ENCODE results near the gene GPR153.
"Not testable (repeated sequence)": the region's sequence is repeated elsewhere in the genome, so short reads cannot be mapped to it uniquely, and the experiment has no call there.

Gene GPR153

DNA sequence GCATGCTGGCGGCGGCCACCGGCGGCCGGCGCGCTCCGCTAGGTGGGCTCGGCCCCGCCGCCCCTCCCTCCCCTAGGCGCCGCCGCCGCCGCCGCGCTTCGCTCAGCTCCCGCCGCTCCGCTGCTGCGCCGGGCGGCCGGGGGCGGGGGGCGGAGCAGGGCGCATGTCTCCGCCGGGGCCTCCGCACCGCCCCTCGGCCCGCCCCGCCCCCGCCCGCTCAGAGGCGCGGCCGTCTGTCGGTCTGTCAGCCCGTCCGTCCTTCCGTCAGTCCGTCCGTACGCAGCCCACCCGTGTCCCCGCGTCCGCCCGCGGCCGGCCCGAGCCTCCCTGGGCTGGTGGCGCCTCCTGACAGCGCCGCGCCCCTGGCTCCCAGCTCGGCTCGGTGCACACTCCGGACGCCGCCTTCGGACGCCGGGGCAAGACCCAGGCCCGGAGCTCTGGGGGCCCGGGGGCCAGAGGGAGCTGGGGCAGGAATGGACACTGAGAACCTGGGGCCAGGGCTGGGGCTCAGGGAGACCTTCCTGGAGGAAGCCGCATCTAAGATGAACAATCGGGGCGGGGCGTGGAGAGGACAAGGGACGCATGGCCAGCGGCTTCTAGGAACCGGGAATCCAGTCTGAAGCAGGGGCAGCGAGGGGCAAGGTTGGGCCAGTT lies at the start of gene GPR153:
Gene GPR153, minus strand, starts transcription at position 138 of the 654 bp plus-strand sequence. CDS start 6,193 bp downstream, outside the sequence.
- no peak for DNase-seq

DNA sequence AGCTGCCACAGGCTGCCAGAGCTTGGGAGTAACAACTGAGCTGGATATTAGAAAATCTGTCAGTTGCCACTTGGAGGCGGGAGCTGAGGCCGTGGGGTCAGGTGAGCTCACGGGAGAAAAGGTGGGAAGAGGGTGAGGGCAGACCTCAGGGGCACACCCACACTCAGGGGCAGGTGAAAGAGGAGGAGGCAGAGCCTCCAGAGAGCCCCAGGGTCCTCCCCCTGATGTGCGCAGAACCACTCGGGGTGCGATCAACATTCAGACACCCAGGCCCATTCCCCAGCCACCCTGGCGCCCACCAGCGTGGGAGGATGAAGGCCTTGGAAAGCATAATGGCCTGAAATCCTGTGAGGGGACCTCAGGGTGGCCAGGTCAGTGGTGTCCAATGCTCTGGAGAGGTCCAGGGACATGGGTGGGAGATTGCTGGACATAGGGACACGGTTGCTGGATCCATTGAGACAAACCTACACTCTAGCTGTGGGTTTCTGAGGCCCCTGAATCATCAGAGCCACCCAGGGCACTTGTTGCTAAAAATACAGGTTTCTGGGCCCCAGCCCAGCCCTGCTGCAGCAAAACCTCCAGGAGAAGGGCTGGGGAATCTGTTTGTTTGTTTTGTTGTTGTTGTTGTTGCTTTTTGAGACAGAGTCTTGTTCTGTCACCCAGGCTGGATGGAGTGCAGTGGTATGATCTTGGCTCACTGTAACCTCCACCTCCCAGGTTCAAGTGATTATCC lies 49.4 kb upstream of the GPR153 start:
- no peak for DNase-seq

DNA sequence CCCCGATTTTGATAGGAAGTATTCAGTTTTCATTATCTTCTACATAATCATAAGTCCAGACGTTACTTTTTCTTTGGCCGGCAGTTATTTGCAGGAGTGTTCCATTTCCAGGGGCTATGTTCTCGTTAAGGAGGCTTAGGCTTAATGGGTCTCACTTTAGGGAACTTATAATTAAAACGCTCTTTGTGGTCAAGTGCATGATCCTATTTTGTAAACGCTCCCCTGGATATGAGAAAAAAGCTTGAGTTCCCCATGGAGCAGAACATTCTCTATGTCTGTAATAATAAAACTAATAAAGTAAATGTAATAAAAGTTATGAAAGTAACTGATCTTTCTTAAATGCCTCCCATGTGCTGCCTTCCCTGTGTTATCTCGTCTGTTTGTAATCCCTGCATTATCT lies 48.7 kb upstream of the GPR153 start:
- DNase-seq: no peak

DNA sequence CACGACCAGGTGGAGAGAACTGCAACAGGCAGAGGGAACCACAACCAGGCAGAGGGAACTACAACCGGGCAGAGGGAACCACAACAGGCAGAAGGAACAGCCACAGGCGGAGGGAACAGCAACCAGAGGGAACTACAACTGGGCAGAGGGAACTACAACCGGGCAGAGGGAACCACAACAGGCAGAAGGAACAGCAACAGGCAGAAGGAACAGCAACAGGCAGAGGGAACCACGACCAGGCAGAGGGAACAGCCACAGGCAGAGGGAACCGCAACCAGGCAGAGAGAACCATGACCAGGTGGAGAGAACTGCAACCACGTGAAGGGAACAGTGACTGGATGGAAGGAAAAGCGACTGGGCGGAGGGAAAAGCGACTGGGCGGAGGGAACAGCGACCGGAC lies 47.6 kb upstream of the GPR153 start:
- DNase-seq: no peak

DNA sequence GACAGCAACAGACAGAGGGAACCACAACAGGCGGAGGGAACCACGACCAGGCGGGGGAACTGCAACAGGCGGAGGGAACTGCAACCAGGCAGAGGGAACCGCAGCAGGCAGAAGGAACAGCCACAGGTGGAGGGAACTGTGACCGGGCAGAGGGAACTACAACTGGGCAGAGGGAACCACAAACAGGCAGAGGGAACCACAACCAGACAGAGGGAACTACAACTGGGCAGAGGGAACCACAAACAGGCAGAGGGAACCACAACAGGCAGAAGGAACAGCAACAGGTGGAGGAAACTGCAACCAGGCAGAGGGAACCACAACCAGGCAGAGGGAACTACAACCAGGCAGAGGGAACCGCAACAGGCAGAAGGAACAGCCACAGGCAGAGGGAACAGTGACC lies 46.8 kb upstream of the GPR153 start:
- DNase-seq: not testable (repeated sequence)

DNA sequence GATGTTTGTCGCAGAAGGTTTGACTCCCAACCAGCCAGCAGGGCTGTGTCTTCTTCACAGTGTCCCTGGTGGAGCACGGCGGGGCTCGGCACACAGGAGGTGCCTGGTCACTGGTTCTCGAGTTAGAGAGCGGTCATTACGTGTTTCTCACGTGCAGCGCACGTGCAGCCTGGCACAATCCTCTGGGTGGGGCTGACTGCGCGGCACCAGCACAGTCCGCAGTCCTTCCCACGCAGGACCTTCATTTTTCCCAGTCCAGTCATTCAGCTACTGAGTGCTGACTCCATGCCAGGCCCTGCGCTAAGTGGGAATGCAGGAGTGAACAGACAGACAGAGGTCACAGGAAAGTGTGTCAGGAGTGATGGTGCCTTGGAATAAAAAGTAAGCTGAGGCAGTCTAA lies 46.2 kb upstream of the GPR153 start:
- DNase-seq: no peak

DNA sequence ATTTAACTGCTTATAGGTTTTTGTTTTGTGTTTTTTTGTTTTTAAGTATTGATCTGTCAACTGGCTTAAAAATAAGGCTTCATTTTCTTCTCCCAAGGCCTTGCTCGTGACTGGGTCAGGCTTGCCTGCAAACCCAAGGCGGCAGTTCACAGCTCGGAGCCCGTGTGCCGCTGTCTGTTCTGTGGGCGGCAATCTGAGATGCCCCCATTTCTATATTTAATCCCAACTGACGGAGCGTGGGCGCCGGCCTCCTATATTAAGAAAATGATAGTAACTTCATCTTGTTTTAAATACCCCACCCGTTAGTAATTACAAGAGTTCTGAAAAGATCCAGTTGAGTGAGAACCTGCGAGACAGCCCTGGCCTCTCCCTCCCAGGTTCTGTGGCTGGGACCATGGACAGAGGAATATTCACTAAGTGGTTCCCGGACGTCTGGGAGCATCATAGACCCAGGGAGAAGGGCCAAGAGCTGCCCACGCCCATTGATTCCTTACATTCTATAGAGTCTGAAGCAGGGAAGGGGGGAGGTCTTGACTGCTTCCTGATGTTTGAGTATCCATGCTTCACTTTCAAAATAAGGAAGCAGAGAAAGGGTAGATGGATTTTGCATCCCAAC lies 42.6 kb upstream of the GPR153 start:
- no peak for DNase-seq

DNA sequence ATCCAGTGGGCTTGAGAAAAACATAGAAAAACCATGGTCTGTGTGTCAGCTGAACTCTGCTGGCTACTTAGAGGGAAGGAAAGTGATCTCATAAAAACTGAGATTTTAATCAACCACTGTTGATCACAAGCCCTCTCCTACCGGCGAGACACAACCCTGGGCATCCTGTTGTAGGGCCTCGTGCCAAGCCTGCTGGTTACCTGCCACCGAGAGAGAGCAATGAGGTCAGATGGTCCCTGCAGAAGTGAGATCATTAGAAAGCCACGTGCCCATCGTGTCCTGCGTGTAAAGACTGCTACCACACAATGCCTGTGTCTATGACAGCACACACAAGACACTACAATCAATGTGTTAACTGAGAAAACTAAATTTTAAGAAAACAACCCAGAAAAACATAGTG lies 41.7 kb upstream of the GPR153 start:
- DNase-seq: no peak

DNA sequence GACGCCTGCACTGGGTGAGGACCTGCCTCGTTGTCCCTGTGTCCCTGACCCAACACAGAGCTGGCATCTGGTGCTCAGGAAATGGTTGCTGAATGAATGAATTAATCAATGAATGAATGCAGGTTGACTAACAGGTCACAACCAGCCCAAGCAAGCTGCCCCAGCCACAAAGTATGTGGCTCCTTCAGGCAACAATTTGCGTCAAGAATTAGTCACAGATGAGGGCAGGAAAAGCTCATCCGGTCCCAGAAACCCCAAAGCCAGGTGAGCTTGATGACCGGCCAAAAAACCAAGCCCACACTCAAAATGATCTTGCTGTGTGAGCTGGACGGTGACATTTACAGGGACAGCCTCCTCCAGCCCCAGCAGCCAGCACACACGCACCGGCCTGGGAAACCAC lies 40.6 kb upstream of the GPR153 start:
- no peak for DNase-seq

DNA sequence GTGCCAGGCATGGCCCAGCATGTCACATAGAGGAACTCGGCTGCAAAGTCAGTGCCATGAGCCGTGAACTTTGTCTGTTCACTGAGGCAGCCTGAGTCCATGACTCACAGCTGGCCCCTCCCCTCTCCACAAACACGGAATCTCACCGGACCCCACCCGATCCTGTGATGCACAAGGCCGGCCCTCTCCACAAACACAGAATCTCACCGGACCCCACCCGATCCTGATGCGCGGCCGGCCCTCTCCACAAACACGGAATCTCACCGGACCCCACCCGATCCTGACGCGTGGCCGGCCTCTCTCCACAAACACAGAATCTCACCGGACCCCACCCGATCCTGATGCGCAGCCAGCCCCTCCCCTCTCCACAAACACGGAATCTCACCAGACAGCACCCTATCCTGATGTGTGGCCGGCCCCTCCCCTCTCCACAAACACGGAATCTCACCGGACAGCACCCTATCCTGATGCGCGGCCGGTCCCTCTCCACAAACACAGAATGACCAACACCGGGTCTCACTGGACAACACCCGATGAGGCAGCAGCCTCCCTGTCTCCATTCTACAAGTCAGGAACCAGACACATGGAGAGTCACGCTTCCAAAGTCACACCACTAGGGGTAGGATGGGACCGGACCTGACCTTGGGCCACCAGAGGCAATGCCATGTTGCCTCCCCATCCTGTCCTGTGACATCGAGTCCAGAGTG lies 39.6 kb upstream of the GPR153 start:
- DNase-seq: no peak

DNA sequence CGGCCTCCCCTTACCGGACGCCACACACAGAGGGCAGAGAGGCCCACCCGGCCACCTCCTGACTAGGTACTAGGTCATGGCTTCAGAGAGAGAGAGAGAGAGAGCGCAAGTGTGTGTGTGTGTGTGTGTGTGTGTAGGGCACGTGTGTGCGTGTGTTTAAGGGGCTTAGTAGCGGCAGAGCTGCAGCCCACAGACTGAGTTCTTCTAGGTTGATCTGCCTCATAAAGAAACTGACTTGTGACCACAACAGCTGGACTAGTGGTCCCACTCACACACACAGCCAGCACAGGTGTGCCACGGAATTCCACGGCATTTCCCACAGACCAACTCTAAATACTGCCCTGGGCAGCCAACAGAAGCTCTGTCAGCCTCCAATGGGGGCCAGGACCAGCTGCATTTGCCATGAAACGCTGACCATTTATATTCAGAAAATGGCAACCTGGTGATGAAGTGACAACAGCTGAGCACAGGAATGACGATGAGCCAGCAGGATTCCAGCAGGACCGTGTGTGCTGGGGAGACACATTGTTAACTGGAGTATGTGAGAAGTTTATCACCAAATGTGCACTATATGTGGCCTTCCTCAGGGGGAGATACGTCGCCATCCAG lies 38.8 kb upstream of the GPR153 start:
- no peak for DNase-seq

DNA sequence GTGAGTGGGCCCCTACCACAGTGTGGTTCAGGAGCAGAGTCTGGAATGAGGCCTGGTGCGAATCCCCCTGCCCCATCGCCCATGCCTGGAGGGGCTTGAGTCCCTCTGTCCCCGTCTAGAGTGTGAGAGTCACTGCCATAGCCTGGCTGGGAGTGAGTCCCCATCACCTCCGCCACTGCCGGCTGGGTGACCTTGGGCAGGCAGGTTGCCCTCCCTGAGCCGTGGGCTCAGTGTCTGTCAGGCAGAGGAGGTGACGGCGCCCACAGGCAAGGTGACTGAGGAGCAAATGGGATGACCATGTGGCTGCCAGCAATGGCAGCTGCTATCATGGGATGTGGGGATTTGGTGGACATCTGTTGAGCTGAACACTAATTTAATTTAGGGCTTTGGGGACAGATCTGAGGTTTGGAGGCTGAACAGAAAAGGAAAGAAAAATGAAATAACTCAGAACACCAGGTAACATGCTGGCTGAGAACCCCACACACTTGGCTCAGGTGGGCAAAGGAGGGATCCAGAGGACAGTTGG lies 38.1 kb upstream of the GPR153 start:
- no peak for DNase-seq

DNA sequence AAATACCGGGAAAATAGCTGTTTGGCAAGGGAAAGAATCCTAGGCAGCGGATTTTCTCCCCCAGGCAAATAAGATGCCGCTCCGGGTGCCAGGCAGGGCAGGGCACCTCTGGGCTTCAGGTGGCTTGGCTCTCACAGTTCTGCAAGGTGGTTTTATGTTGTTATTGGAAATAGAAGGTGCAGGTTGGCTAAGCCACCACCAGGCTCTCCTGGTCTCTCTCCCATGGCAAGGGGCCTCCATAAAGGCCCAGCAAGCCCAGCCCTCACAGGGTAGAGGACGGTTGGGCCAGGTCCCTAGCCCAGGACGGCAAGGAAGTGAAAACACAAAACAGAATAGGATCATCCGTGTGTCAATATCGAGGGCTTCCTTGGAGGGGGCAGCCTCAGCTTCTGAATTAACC lies 37.6 kb upstream of the GPR153 start:
- no peak for DNase-seq

DNA sequence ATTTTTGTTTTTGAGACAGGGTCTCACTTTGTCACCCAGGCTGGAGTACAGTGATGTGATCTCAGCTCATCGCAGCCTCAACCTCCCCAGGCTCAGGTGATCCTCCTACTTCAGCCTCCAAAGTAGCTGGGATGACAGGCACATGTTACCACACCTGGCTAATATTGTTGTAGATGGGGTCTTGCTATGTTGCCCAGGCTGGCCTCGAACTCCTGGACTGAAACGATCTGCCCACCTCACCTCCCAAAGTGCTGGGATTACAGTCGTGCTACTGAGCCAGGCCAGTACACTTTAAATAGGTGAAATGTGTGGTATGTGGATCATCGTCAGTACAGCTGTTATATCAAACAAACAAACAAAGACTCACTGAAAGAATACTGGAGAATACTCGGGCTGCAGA lies 35.0 kb upstream of the GPR153 start:
- no peak for DNase-seq

DNA sequence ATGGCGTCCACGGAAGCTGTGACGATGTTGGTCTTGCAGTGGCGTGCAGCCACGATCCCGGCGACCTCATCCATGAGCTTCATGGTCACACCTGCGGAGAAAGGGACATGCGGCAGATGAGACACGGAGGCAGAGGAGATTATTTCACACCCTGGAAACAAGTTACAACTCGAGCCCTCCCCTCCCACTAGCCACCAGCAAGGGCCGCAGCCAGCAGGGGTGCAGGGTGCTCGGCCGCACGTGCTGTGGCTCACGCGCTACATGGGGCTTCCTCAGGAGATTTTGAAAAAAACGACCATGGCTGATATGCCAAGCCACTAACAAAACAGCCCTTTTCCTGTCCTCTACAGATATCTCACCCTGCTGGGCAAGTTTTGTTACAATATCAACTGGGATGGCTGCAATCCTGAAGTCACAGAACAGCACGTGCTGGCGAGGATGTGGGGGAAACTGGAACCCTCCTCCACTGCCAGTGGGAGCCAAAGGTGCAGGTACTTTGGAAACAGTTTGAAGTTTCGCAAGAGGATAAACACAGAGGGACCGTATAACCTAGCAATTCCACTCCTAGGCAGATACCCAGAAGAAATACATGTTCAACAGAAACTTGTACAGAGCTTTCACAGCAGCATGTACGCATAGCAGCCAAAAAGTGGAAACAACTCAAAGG lies 34.1 kb upstream of the GPR153 start:
- DNase-seq: no peak

DNA sequence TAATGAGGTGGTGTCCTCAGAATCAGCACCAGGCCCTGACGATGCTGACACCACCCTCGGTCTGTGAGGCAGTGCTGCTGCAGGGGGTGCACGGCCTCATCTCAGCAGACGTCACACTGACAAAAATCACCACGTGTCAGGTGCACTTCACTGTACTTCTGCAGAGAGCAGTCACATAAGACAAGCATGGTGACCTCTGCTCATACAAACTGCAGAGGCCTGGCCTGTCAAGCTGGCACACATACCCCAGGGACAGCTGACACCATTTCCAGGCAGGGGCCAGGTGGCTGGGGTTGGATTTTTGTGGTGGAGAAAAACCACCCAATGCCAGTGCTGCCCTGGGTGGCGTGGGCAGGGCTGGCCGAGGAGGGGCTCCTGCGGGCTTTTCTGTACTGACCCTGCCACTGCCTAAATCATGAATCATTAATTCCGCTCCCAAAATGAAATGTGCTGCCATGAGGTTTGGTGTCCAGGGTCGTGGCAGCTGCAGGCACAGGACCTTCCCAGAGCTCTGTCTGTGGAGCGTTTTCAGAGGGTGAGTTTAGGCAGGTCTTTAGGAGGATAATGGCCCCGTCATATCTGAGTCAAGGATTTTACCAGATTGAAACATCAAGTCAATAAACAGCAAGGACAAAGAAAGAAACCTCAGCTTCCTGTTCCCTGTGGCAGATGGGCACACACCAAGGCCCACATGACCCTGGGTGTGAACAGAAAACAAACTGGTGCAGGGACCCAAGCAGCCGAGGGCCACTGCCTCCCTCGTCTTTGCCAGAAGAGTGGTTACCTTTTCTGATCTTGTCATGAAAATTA lies 33.4 kb upstream of the GPR153 start:
- DNase-seq: no peak

DNA sequence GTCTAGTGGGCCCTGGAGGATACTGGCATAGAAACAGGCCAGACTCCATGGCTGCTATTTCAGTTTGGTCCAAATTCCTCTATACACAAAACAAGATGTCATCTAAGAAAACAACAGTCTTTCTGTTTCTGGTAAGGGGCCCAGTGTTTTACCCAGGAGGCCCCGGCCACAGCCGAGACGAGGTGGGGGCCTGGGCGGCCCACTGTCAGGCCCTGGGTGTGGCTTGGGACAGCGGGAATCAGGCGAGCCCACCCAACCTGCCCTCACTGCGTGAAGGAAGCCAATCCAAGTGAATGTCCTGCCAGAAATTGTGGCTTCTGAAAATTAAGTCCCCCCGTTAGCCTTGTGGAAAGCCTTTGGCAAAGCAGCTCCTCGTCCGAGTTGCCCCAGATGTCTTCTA lies 31.2 kb upstream of the GPR153 start:
- DNase-seq: no peak

DNA sequence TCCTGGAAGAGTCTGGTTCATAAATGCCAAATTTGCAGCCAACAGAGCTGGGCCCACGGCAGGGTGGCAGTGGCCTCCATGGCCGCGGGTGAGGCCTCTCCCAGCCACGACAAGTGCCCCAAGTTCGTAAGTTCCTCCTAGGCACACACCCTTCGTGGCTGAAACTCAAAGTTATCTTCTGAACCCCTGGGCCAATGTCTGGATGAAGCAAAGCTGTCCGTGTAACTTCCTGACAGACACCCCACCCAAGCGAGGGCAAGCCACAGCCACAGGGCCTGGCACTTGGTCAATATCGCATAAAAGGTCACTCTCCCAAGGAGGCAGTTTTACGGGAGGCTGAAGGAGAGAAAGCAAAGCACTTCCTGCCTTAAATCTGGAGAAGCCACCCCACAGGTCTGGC lies 27.8 kb upstream of the GPR153 start:
- no peak for DNase-seq

DNA sequence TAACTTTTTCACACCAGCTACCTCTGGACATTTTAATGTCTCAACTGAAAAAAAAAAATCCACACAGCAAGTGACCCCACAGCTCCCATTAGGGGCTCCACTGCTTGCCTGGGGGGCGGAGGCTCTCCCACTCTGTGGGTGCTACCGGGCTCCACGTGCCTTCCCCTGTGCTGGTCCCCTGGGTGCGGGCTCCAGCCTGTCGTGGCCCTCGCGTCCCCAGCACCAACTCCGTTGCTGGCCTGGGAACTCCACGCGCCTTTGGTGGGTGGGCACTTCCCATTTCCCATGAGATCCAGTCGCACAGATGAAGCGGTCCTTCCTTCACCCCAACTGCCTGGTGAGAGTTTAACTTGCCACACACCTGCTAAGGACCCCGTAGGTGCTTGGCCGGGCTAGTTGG lies 27.1 kb upstream of the GPR153 start:
- DNase-seq: no peak

DNA sequence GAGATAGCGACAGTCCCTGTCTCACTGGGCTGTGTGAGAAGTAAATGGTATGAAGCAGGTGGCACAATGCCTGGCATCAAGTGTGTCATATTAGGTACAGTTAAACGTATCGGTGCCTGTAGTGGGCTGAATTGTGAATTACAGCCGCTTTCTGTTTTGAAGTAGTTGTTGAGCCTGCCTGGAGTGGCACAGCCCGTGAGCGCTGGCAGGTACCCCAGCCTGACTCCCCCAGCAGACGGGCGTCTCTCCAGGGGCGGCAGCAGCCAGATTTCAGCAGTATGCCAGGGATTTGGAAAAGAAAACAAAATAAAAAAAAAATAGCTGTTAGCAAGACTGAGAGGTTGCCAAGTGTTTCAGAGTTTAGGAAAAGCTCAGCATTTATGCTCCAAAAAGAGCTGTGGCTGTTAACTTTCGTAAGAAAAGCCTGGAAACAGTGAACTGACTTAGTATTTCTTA lies 26.6 kb upstream of the GPR153 start:
- no peak for DNase-seq

DNA sequence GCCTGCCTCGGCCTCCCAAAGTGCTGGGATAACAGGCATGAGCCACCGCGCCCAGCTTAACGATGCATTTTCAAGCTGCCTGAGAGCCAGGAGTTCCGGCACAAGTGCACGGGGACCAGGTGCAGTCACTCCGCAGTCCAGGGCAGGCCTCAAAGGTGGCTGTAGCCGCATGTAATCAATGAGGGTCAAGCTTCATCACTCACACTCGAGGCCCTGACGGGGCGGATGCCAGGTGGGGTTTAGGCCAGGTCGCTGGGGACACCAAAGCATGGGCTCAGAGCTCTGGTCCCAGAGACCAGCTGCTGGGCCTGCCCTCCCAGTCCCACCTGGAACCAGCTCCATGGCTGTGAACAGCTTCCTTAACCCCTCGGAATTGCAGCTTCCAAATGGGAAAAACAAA lies 26.1 kb upstream of the GPR153 start:
- DNase-seq: no peak

DNA sequence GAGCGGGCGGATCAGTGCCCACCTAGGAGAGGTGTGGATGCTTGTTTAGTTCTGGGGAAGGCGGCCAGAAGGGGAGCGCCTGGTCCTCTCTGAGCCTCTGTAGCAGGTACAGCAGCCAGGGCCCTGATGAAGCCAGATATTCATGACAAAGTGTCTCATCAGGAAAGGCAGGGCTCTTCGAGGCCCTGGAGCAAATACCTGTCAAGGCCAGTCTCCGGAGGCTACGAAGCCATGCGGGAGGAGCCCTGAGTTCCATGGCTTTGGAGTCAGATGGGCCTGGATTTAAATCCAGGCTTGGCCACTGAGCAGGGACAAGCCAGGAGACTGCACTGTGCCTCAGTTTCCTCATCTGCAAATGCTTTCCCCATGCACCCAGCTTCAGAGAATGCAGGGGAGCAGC lies 25.4 kb upstream of the GPR153 start:
- no peak for DNase-seq
